IMR-90 (cell line): ENCODE measurements around the gene SLC6A17. TPM values are rescaled to one million over a fixed set of nuclear protein-coding genes. Genes with fewer than 3 reads are reported as not detected.

Experiments used
- ATAC-seq: fragments of 200-7000 bp; cut with Tn5 transposase; 2 replicates; pipeline ENCODE4 v1.9.1; 2020; ENCODE audit warnings: low read depth, mild to moderate bottlenecking, moderate library complexity
- BruUV-seq: library from RNA; stranded (reverse); fragments of 400-500 nt; replicated peaks from 2 replicates; lab custom pipeline; 2021; lab: Mats Ljungman, UMichigan
- CTCF ChIA-PET: fragments of 300-600 bp; formaldehyde crosslinking; extraction: SDS; loops from one replicate; lab custom pipeline; 2021; ENCODE audit warnings: antibody characterized with exemption; lab: Yijun Ruan, JAX
- POLR2A ChIA-PET: fragments of 300-600 bp; sonication (Branson Sonifier 250); formaldehyde crosslinking; loops from one replicate; lab custom pipeline; 2022; ENCODE audit warnings: antibody characterized with exemption; ENCODE audit not compliant: unreplicated experiment; lab: Charles Lee
- DNase-seq: peaks from one replicate; pipeline ENCODE4 v3.0.0; 2013
- H2AFZ ChIP-seq: replicated peaks from 2 replicates; pipeline ENCODE3; 2013; ENCODE audit warnings: low read length, mild to moderate bottlenecking; ENCODE audit not compliant: poor library complexity
- H2AK5ac ChIP-seq: 2 replicates; pipeline ENCODE4 v1.6.1; 2013; ENCODE audit warnings: low read depth, low read length, inconsistent platforms
- H2AK9ac ChIP-seq: replicated peaks from 2 replicates; pipeline ENCODE3; 2013; ENCODE audit warnings: mild to moderate bottlenecking, low read depth, low read length, moderate library complexity; ENCODE audit not compliant: poor library complexity
- H2BK120ac ChIP-seq: 2 replicates; pipeline ENCODE4 v1.6.1; 2013; ENCODE audit warnings: low read depth, low read length, inconsistent platforms
- H2BK15ac ChIP-seq: 3 replicates; pipeline ENCODE4 v1.6.1; 2013; ENCODE audit warnings: low read depth, low read length, inconsistent platforms
- H2BK20ac ChIP-seq: 2 replicates; pipeline ENCODE4 v1.6.1; 2013; ENCODE audit warnings: low read depth, mild to moderate bottlenecking, inconsistent platforms, low read length, moderate library complexity
- H2BK5ac ChIP-seq: 2 replicates; pipeline ENCODE4 v1.6.1; 2013; ENCODE audit warnings: mild to moderate bottlenecking, low read depth, low read length, inconsistent platforms; ENCODE audit not compliant: poor library complexity, severe bottlenecking
- H3K14ac ChIP-seq: replicated peaks from 2 replicates; pipeline ENCODE4 v1.6.1; 2013; ENCODE audit warnings: low read depth, low read length, inconsistent platforms
- H3K18ac ChIP-seq: 2 replicates; pipeline ENCODE4 v1.6.1; 2013; ENCODE audit warnings: low read depth, low read length, control low read depth
- H3K23ac ChIP-seq: 2 replicates; pipeline ENCODE4 v1.6.1; 2013; ENCODE audit warnings: low read depth, low read length, inconsistent platforms
- H3K27ac ChIP-seq: 2 replicates; pipeline ENCODE4 v1.5.1; 2013; ENCODE audit warnings: mild to moderate bottlenecking, control low read depth, low read length; ENCODE audit not compliant: insufficient read depth
- H3K27me3 ChIP-seq: 2 replicates; pipeline ENCODE4 v1.6.1; 2013; ENCODE audit warnings: low read length; ENCODE audit not compliant: control insufficient read depth, insufficient read depth
- H3K36me3 ChIP-seq: 2 replicates; pipeline ENCODE4 v1.6.1; 2013; ENCODE audit warnings: low read length, mixed read lengths; ENCODE audit not compliant: control insufficient read depth, insufficient read depth
- H3K4ac ChIP-seq: 2 replicates; pipeline ENCODE4 v1.6.1; 2013; ENCODE audit warnings: low read depth, low read length, inconsistent platforms
- H3K4me1 ChIP-seq: 2 replicates; pipeline ENCODE4 v1.6.1; 2013; ENCODE audit warnings: low read length, mixed read lengths; ENCODE audit not compliant: control insufficient read depth, insufficient read depth
- H3K4me2 ChIP-seq: 2 replicates; pipeline ENCODE4 v1.6.1; 2013; ENCODE audit warnings: low read depth, mild to moderate bottlenecking, control low read depth, low read length, moderate library complexity
- H3K4me3 ChIP-seq: 2 replicates; pipeline ENCODE4 v1.5.1; 2013; ENCODE audit warnings: low read depth, mild to moderate bottlenecking, control low read depth, low read length, moderate library complexity; ENCODE audit not compliant: insufficient read depth
- H3K56ac ChIP-seq: 2 replicates; pipeline ENCODE4 v1.6.1; 2013; ENCODE audit warnings: low read length, inconsistent platforms; ENCODE audit not compliant: insufficient read depth; ENCODE audit errors: extremely low read depth
- H3K79me1 ChIP-seq, 2 experiments: 2 replicates each; pipeline ENCODE4 v1.6.1; 2013; ENCODE audit warnings: low read length in 2 of 2, inconsistent platforms in 1 of 2, low read depth in 1 of 2
- H3K9ac ChIP-seq: 2 replicates; pipeline ENCODE4 v1.6.1; 2013; ENCODE audit warnings: low read depth, low read length, control low read depth
- H3K9me1 ChIP-seq: 2 replicates; pipeline ENCODE4 v1.6.1; 2013; ENCODE audit warnings: low read length, inconsistent platforms; ENCODE audit not compliant: insufficient read depth
- H3K9me3 ChIP-seq: 2 replicates; pipeline ENCODE4 v1.6.1; 2013; ENCODE audit warnings: low read length; ENCODE audit not compliant: control insufficient read depth, insufficient read depth
- H4K20me1 ChIP-seq: 2 replicates; pipeline ENCODE4 v1.6.1; 2013; ENCODE audit warnings: low read length, inconsistent platforms; ENCODE audit not compliant: insufficient read depth
- H4K5ac ChIP-seq: 2 replicates; pipeline ENCODE4 v1.6.1; 2013; ENCODE audit warnings: mild to moderate bottlenecking, low read depth, low read length, control low read depth
- H4K8ac ChIP-seq, 2 experiments: 2 replicates each; pipeline ENCODE4 v1.6.1; 2013; ENCODE audit warnings: low read depth in 2 of 2, low read length in 2 of 2, control low read depth in 1 of 2, inconsistent platforms in 1 of 2
- H4K91ac ChIP-seq: 2 replicates; pipeline ENCODE4 v1.6.1; 2013; ENCODE audit warnings: low read depth, low read length, inconsistent platforms; ENCODE audit not compliant: insufficient read depth
- BHLHE40 ChIP-seq: fragments of 150-350 bp; IDR thresholded peaks from 2 replicates; pipeline ENCODE4 v1.6.1; 2016; ENCODE audit warnings: mild to moderate bottlenecking, low read depth, low read length
- CEBPB ChIP-seq: IDR thresholded peaks from 2 replicates; pipeline ENCODE4 v1.6.1; 2012; ENCODE audit warnings: low read depth, low read length, improper control_type of control experiment
- CHD1 ChIP-seq: IDR thresholded peaks from 2 replicates; pipeline ENCODE4 v1.6.1; 2012; ENCODE audit warnings: low read depth, low read length, improper control_type of control experiment
- CTCF ChIP-seq: conservative IDR thresholded peaks from 2 replicates; pipeline ENCODE4 v1.5.1; 2012; ENCODE audit warnings: mild to moderate bottlenecking, low read depth, low read length, improper control_type of control experiment
- ELK1 ChIP-seq: fragments of 150-350 bp; IDR thresholded peaks from 2 replicates; pipeline ENCODE4 v1.6.1; 2016; ENCODE audit warnings: low read depth, mild to moderate bottlenecking, low read length, moderate library complexity, borderline replicate concordance
- FOS ChIP-seq: fragments of 150-350 bp; IDR thresholded peaks from 2 replicates; pipeline ENCODE4 v1.6.1; 2016; ENCODE audit warnings: low read depth, low read length
- MAZ ChIP-seq: IDR thresholded peaks from 2 replicates; pipeline ENCODE4 v1.6.1; 2012; ENCODE audit warnings: low read depth, mild to moderate bottlenecking, low read length, improper control_type of control experiment, moderate library complexity, borderline replicate concordance
- MXI1 ChIP-seq: IDR thresholded peaks from 2 replicates; pipeline ENCODE4 v1.6.1; 2012; ENCODE audit warnings: low read depth, mild to moderate bottlenecking, low read length, moderate library complexity, borderline replicate concordance
- POLR2A ChIP-seq: IDR thresholded peaks from 2 replicates; pipeline ENCODE4 v1.6.1; 2012; ENCODE audit warnings: mild to moderate bottlenecking, low read depth, low read length
- RAD21 ChIP-seq: IDR thresholded peaks from 2 replicates; pipeline ENCODE4 v1.6.1; 2012; ENCODE audit warnings: low read length, improper control_type of control experiment
- RCOR1 ChIP-seq: IDR thresholded peaks from 2 replicates; pipeline ENCODE4 v1.6.1; 2012; ENCODE audit warnings: mild to moderate bottlenecking, low read length, improper control_type of control experiment; ENCODE audit not compliant: insufficient replicate concordance
- RFX5 ChIP-seq: IDR thresholded peaks from 2 replicates; pipeline ENCODE4 v1.8.0; 2012; ENCODE audit warnings: low read depth, mild to moderate bottlenecking, low read length, moderate library complexity
- WGBS, 2 experiments: methylation state at CpG; one replicate each; pipeline versions ENCODE4 v1.1.5 to v1.1.7; 2013; ENCODE audit warnings: missing lambda C conversion rate in 2 of 2; ENCODE audit not compliant: insufficient read length in 1 of 2; ENCODE audit errors: extremely low coverage in 2 of 2; 5-methylcytosine and 5-hydroxymethylcytosine counted together
- dilution Hi-C: fragments of 300-500 bp; cut with HindIII; formaldehyde crosslinking; loops from one replicate; pipeline ENCODE4 v1.14.3; 2018; ENCODE audit warnings: low sequenced_read_pairs; ENCODE audit not compliant: unreplicated experiment
- in situ Hi-C: fragments of 300-500 bp; cut with MboI; formaldehyde crosslinking; loops from 3 replicates; pipeline ENCODE4 v1.14.3; 2019; ENCODE audit warnings: low sequenced_read_pairs, inconsistent platforms, mixed read lengths
- intact Hi-C: fragments of 100-400 bp; cut with micrococcal nuclease; formaldehyde crosslinking; loops from 2 replicates; pipeline ENCODE4 v1.10.0; 2022
- polyA plus RNA-seq, 3 experiments: library from polyadenylated mRNA; depleted of rRNA; stranded (reverse); fragments of >200 nt; gene quantifications; 2 replicates each; pipeline ENCODE4 v1.2.3, GENCODE V29; 2012; ENCODE audit warnings: low replicate concordance in 1 of 3
- total RNA-seq: library from RNA; depleted of rRNA; stranded (reverse); fragments of >200 nt; gene quantifications from 2 replicates; pipeline ENCODE4 v1.2.3, GENCODE V29; 2012

The SLC6A17 gene
- total and polyA plus RNA-seq, 2 of the 4 experiments (the other 2 are of a cell fraction): 0.54 to 0.82 TPM

GRCh38 chr1:110198746-110199145 is 48.5 kb downstream of the SLC6A17 start:
- ChIA-PET CTCF (interaction anchor here (2.5 kb wide), 1 partner anchor 261 kb away, joined by 20 read pairs; no protein-coding TSS in a partner anchor), POLR2A (no interaction called here)
- H3K4me3 ChIP-seq: no peak overlapping the region
- dilution Hi-C loops (no loop called here), intact Hi-C loops (no loop called here), in situ Hi-C loops (no loop called here)
- TF ChIP-seq CTCF (no peak), CHD1 (no peak), RCOR1 (no peak), CEBPB (no peak), ELK1 (no peak), BHLHE40 (no peak), RFX5 (no peak), RAD21 (no peak), POLR2A (no peak), MAZ (no peak), MXI1 (no peak), FOS (no peak)
- no peak overlapping the region for H3K4ac ChIP-seq
- no TSS peak for BruUV-seq
- no peak overlapping the region for H2AK9ac ChIP-seq
- no peaks in the 10 kb centered on the region for H3K79me1 ChIP-seq
- H2AFZ ChIP-seq: no peak overlapping the region
- no peak overlapping the region for H2BK5ac ChIP-seq
- no peaks in the 10 kb centered on the region for H4K20me1 ChIP-seq
- H3K14ac ChIP-seq: no peak overlapping the region
- H2BK15ac ChIP-seq: no peak overlapping the region
- no peak overlapping the region for H3K27ac ChIP-seq
- H3K56ac ChIP-seq: no peak overlapping the region
- H4K5ac ChIP-seq: no peak overlapping the region
- no peaks in the 10 kb centered on the region; the same call in 1 of the 2 replicates for H3K27me3 ChIP-seq
- no CpG with 5 or more reads among the region's 2 CpGs for WGBS, 2 experiments
- no peaks in the 10 kb centered on the region for H3K9me1 ChIP-seq
- no peak overlapping the region for H2BK120ac ChIP-seq
- H4K91ac ChIP-seq: no peak overlapping the region
- H3K4me1 ChIP-seq: 0 out of 2 replicates have a peak, but pooled peaks cover 1% of the 10 kb centered on the region
- no peak overlapping the region for H3K4me2 ChIP-seq
- H3K18ac ChIP-seq: no peak overlapping the region
- DNase-seq: no peak
- H2BK20ac ChIP-seq: no peak overlapping the region
- no peaks in the 10 kb centered on the region for H3K36me3 ChIP-seq
- H4K8ac ChIP-seq: no peak overlapping the region
- H3K23ac ChIP-seq: no peak overlapping the region
- no peak overlapping the region for H2AK5ac ChIP-seq
- ATAC-seq: no peak
- no peak overlapping the region for H3K9ac ChIP-seq
- H3K9me3 ChIP-seq: no peaks in the 10 kb centered on the region
